Breast epithelium (tissue), 3 donors: ENCODE data around the gene MBNL3.

Experiments used
- POLR2AphosphoS5 ChIP-seq, 3 donors: sonication (generic); formaldehyde crosslinking; IDR thresholded peaks; one replicate each; pipeline ENCODE4 v1.6.1; 2017; ENCODE audit warnings: antibody characterized with exemption in 3 of 3
- TF ChIP-seq, protein P1 (sequence below), 3 donors: fragments of 450-650 bp; IDR thresholded peaks; one replicate each; pipeline ENCODE4 v1.5.1; 2016 to 2017; ENCODE audit warnings: antibody characterized with exemption in 3 of 3, mild to moderate bottlenecking in 3 of 3, moderate library complexity in 3 of 3

DNA sequence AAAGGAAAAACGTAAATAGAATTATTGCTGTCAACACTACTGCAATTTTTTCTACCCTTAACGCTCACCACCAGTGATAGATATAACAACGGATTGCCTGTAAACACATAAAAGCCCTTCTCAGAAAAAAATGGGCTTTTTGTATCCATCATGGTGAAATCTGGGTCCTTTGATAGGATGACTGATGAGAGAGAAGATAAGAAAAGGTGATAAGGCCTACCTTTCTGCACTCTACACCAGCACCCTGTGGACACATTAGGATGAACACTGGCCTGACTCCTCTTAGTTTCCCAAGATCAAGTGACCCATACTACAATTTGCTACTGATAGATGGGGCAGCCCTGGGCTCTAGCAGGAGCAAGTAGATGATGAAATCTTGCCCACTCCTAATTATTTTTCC lies 157.3 kb downstream of the MBNL3 start:
- TF ChIP-seq, protein P1, sequence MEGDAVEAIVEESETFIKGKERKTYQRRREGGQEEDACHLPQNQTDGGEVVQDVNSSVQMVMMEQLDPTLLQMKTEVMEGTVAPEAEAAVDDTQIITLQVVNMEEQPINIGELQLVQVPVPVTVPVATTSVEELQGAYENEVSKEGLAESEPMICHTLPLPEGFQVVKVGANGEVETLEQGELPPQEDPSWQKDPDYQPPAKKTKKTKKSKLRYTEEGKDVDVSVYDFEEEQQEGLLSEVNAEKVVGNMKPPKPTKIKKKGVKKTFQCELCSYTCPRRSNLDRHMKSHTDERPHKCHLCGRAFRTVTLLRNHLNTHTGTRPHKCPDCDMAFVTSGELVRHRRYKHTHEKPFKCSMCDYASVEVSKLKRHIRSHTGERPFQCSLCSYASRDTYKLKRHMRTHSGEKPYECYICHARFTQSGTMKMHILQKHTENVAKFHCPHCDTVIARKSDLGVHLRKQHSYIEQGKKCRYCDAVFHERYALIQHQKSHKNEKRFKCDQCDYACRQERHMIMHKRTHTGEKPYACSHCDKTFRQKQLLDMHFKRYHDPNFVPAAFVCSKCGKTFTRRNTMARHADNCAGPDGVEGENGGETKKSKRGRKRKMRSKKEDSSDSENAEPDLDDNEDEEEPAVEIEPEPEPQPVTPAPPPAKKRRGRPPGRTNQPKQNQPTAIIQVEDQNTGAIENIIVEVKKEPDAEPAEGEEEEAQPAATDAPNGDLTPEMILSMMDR (IDR thresholded peaks at IDR 0.05) = no peak
- TF ChIP-seq POLR2AphosphoS5 (IDR thresholded peaks at IDR 0.05) = no peak
